G401.6 (cell line): ENCODE measurements around the gene CCDC3.

ENCODE experiments used
- FAIRE-seq: peaks from 2 replicates; lab custom pipeline; 2012; peaks lifted over from hg19 to GRCh38; lab: Jason Lieb, UNC

CCDC3 gene

GRCh38 chr10:12922117-12922900, 79.2 kb downstream of the CCDC3 start:
- FAIRE-seq, result no peak

- FAIRE-seq, result no peak
Observed at GRCh38 chr10:12921163-12921562, 80.3 kb downstream of the CCDC3 start.

GRCh38 chr10:12919574-12919973, 81.9 kb downstream of the CCDC3 start:
- FAIRE-seq, result no peak

GRCh38 chr10:12916587-12916986, 84.9 kb downstream of the CCDC3 start:
- FAIRE-seq, result no peak

- FAIRE-seq, result no peak
Observed at GRCh38 chr10:12915637-12916168, 85.8 kb downstream of the CCDC3 start.

- FAIRE-seq, result no peak
Observed at GRCh38 chr10:12914111-12914510, 87.4 kb downstream of the CCDC3 start.

- no peak for FAIRE-seq
Observed at GRCh38 chr10:12911795-12912194, 89.7 kb downstream of the CCDC3 start.

GRCh38 chr10:12910835-12911234, 90.7 kb downstream of the CCDC3 start:
- FAIRE-seq, result no peak

GRCh38 chr10:12909836-12910185, 91.7 kb downstream of the CCDC3 start:
- FAIRE-seq, result no peak

- FAIRE-seq, result no peak
Observed at GRCh38 chr10:12909182-12909835, 92.2 kb downstream of the CCDC3 start.

- FAIRE-seq, result no peak
Observed at GRCh38 chr10:12908773-12909172, 92.7 kb downstream of the CCDC3 start.

- FAIRE-seq, result no peak
Observed at GRCh38 chr10:12907656-12908055, 93.9 kb downstream of the CCDC3 start.

- FAIRE-seq, result no peak
Observed at GRCh38 chr10:12906051-12906541, 95.4 kb downstream of the CCDC3 start.

GRCh38 chr10:12905067-12905466, 96.4 kb downstream of the CCDC3 start:
- FAIRE-seq, result no peak

GRCh38 chr10:12902851-12903358, 98.6 kb downstream of the CCDC3 start:
- no peak for FAIRE-seq

GRCh38 chr10:12902135-12902572, 99.4 kb downstream of the CCDC3 start:
- FAIRE-seq, result peak; percentile 63

- FAIRE-seq, result no peak
Observed at GRCh38 chr10:12899546-12899945, 102.0 kb downstream of the CCDC3 start.

- no peak for FAIRE-seq
Observed at GRCh38 chr10:12898271-12898670, 103.2 kb downstream of the CCDC3 start.

GRCh38 chr10:12897278-12897677, 104.2 kb downstream of the CCDC3 start:
- FAIRE-seq, result no peak

- no peak for FAIRE-seq
Observed at GRCh38 chr10:12896251-12896650, 105.3 kb downstream of the CCDC3 start.

GRCh38 chr10:12892924-12893323, 108.6 kb downstream of the CCDC3 start:
- FAIRE-seq, result no peak

- FAIRE-seq, result no peak
Observed at GRCh38 chr10:12890958-12891357, 110.6 kb downstream of the CCDC3 start.

GRCh38 chr10:12888470-12888869, 113.0 kb downstream of the CCDC3 start:
- no peak for FAIRE-seq
